Aorta (tissue), 5 donors: ENCODE data around the gene ADRM1. TPM values are rescaled to one million over a fixed set of nuclear protein-coding genes. Genes with fewer than 3 reads are reported as not detected.

Experiments used
- ATAC-seq: fragments of 200-7000 bp; cut with Tn5 transposase; one replicate; pipeline ENCODE4 v1.9.1; 2022; ENCODE audit warnings: moderate library complexity; ENCODE audit not compliant: low FRiP score
- DNase-seq, 2 donors: peaks; one replicate each; pipeline ENCODE4 v3.0.0-alpha.2; 2020
- H3K27ac ChIP-seq, 2 donors: one replicate each; pipeline ENCODE4 v1.5.1; 2013; ENCODE audit warnings: low read length in 2 of 2, mild to moderate bottlenecking in 2 of 2, moderate library complexity in 2 of 2, control low read depth in 1 of 2, inconsistent platforms in 1 of 2, low read depth in 1 of 2
- H3K27me3 ChIP-seq, 2 donors: one replicate each; pipeline ENCODE4 v1.6.1; 2013; ENCODE audit warnings: control low read depth in 1 of 2, low read length in 1 of 2, mild to moderate bottlenecking in 1 of 2, moderate library complexity in 1 of 2; ENCODE audit not compliant: insufficient read depth in 2 of 2, control insufficient read depth in 1 of 2
- H3K36me3 ChIP-seq, 2 donors: one replicate each; pipeline ENCODE4 v1.6.1; 2013; ENCODE audit warnings: control low read depth in 1 of 2, low read length in 1 of 2, mild to moderate bottlenecking in 1 of 2; ENCODE audit not compliant: insufficient read depth in 2 of 2, control insufficient read depth in 1 of 2
- H3K4me1 ChIP-seq, 2 donors: one replicate each; pipeline ENCODE4 v1.6.1; 2013; ENCODE audit warnings: low read length in 2 of 2, control low read depth in 1 of 2, mild to moderate bottlenecking in 1 of 2, moderate library complexity in 1 of 2; ENCODE audit not compliant: insufficient read depth in 2 of 2, control insufficient read depth in 1 of 2
- H3K4me3 ChIP-seq, 2 donors: one replicate each; pipeline ENCODE4 v1.5.1; 2013; ENCODE audit warnings: low read length in 2 of 2, control low read depth in 1 of 2, mild to moderate bottlenecking in 1 of 2
- H3K9me3 ChIP-seq: one replicate; pipeline ENCODE4 v1.6.1; 2013; ENCODE audit warnings: mild to moderate bottlenecking, low read length; ENCODE audit not compliant: control insufficient read depth
- WGBS, 2 donors: extraction: QIAGEN DNeasy Blood & Tissue Kit; methylation state at CpG; one replicate each; pipeline ENCODE4 v1.1.7; 2013; 5-methylcytosine and 5-hydroxymethylcytosine counted together
- intact Hi-C, 2 donors: fragments of 100-400 bp; cut with DNase I; formaldehyde crosslinking; loops; one replicate each; pipeline versions ENCODE4 v1.14.2 to v1.15.0; 2022
- polyA plus RNA-seq, 2 donors: library from polyadenylated mRNA; stranded (reverse); fragments of 200-250 nt; gene quantifications; one replicate each; pipeline ENCODE4 v1.2.3, GENCODE V29; 2013
- total RNA-seq, 2 donors: library from RNA; stranded (reverse); fragmentation: NEBNext Ultra II Directional; extraction: Animal tissue kit (Norgen Biotek cat#: 25700); gene quantifications; one replicate each; pipeline ENCODE4 v1.2.1, GENCODE V29; 2021
- donor health status: healthy with polysubstance abuse.
- donor health status: Bipolar disorder and iron deficiency.
- donor health status: DM: no; HTN: no; CAD: no.
- donor health status: DM: no; HTN: no; CAD: no.
- donor health status: DM: yes; HTN: yes; CAD: no.

The ADRM1 gene
- total and polyA plus RNA-seq, 4 donors = 41.4 to 80.9 (median 58.9) TPM

GRCh38 chr20:62314711-62315302 lies 12.0 kb downstream of the ADRM1 start:
- WGBS, 2 donors = 90 to 95% methylated on average over 24 to 25 of the region's 25 CpGs
- no peak for DNase-seq
- H3K4me1 ChIP-seq = no peaks in the 10 kb centered on the region
- ATAC-seq = no peak
- no peak overlapping the region for H3K4me3 ChIP-seq
- no peak overlapping the region for H3K27ac ChIP-seq
- H3K36me3 ChIP-seq = peaks cover 0 to 18% of the 10 kb centered on the region in 2 donors
- H3K9me3 ChIP-seq = no peaks in the 10 kb centered on the region
- no peaks in the 10 kb centered on the region for H3K27me3 ChIP-seq
- intact Hi-C loops = loop anchor here in 1 of 2 donors (5.0 kb wide), 1 partner anchor 32 kb away; no protein-coding TSS in a partner anchor

GRCh38 chr20:62315773-62316172 lies 13.0 kb downstream of the ADRM1 start:
- H3K4me1 ChIP-seq = no peaks in the 10 kb centered on the region
- H3K36me3 ChIP-seq = peaks cover 0 to 17% of the 10 kb centered on the region in 2 donors
- no peaks in the 10 kb centered on the region for H3K9me3 ChIP-seq
- no peak for DNase-seq
- 87 to 92% methylated on average over 12 of the region's 12 CpGs for WGBS, 2 donors
- no peak overlapping the region for H3K4me3 ChIP-seq
- H3K27ac ChIP-seq = no peak overlapping the region
- intact Hi-C loops = no loop called here
- ATAC-seq = no peak
- H3K27me3 ChIP-seq = no peaks in the 10 kb centered on the region

GRCh38 chr20:62316331-62317166 lies 13.8 kb downstream of the ADRM1 start:
- Histone ChIP-seq H3K36me3 (peaks cover 0 to 15% of the 10 kb centered on the region in 2 donors), H3K27me3 (no peaks in the 10 kb centered on the region), H3K27ac (no peak overlapping the region), H3K4me1 (no peaks in the 10 kb centered on the region), H3K4me3 (no peak overlapping the region), H3K9me3 (no peaks in the 10 kb centered on the region)
- intact Hi-C loops = no loop called here
- ATAC-seq (no peak), DNase-seq (no peak)
- 80 to 84% methylated on average over 33 to 40 of the region's 40 CpGs for WGBS, 2 donors

- Histone ChIP-seq H3K4me1 (no peaks in the 10 kb centered on the region), H3K27me3 (no peaks in the 10 kb centered on the region), H3K4me3 (no peak overlapping the region), H3K9me3 (no peaks in the 10 kb centered on the region), H3K27ac (no peak overlapping the region), H3K36me3 (peaks cover 0 to 15% of the 10 kb centered on the region in 2 donors)
- intact Hi-C loops = no loop called here
- WGBS, 2 donors = 80 to 84% methylated on average over 18 of the region's 18 CpGs
- no peak for ATAC-seq
- no peak for DNase-seq
Observed at GRCh38 chr20:62317167-62317655, 14.4 kb downstream of the ADRM1 start.

- 91 to 93% methylated on average over 35 to 36 of the region's 36 CpGs for WGBS, 2 donors
- intact Hi-C loops = no loop called here
- Histone ChIP-seq H3K27me3 (no peaks in the 10 kb centered on the region), H3K9me3 (no peaks in the 10 kb centered on the region), H3K4me1 (no peaks in the 10 kb centered on the region), H3K4me3 (no peak overlapping the region), H3K27ac (no peak overlapping the region), H3K36me3 (peaks cover 0 to 14% of the 10 kb centered on the region in 2 donors)
- ATAC-seq (no peak), DNase-seq (no peak)
Observed at GRCh38 chr20:62318400-62319345, 15.9 kb downstream of the ADRM1 start.

GRCh38 chr20:62319346-62319909 lies 16.6 kb downstream of the ADRM1 start:
- intact Hi-C loops = no loop called here

GRCh38 chr20:62320581-62321354 lies 18.0 kb downstream of the ADRM1 start:
- Histone ChIP-seq H3K4me1 (no peaks in the 10 kb centered on the region), H3K4me3 (no peak overlapping the region), H3K9me3 (no peaks in the 10 kb centered on the region), H3K27me3 (no peaks in the 10 kb centered on the region), H3K36me3 (peaks cover 0 to 15% of the 10 kb centered on the region in 2 donors), H3K27ac (no peak overlapping the region)
- intact Hi-C loops = no loop called here
- ATAC-seq (no peak), DNase-seq (no peak)
- WGBS, 2 donors = 87 to 89% methylated on average over 21 to 22 of the region's 22 CpGs

More at GRCh38 chr20:62319346-62319909, 16.6 kb downstream of the ADRM1 start:
- Histone ChIP-seq H3K4me1 (no peaks in the 10 kb centered on the region), H3K4me3 (no peak overlapping the region), H3K27ac (no peak overlapping the region), H3K36me3 (peaks cover 0 to 13% of the 10 kb centered on the region in 2 donors), H3K27me3 (no peaks in the 10 kb centered on the region), H3K9me3 (no peaks in the 10 kb centered on the region)
- DNase-seq (no peak), ATAC-seq (no peak)
- WGBS, 2 donors = 82 to 85% methylated on average over 29 of the region's 29 CpGs
